GM18505 (cell line): ENCODE data around the gene STPG1.

Experiments used
- ATAC-seq: cut with Tn5 transposase; IDR thresholded peaks from one replicate; pipeline ENCODE4 v1.9.1; 2021; ENCODE audit not compliant: unreplicated experiment
- POLR2A ChIP-seq: IDR thresholded peaks from 4 replicates; pipeline ENCODE4 v1.6.1; 2011; ENCODE audit warnings: borderline replicate concordance; ENCODE audit not compliant: insufficient read depth, insufficient read length; ENCODE audit errors: extremely low read depth

Gene STPG1

DNA sequence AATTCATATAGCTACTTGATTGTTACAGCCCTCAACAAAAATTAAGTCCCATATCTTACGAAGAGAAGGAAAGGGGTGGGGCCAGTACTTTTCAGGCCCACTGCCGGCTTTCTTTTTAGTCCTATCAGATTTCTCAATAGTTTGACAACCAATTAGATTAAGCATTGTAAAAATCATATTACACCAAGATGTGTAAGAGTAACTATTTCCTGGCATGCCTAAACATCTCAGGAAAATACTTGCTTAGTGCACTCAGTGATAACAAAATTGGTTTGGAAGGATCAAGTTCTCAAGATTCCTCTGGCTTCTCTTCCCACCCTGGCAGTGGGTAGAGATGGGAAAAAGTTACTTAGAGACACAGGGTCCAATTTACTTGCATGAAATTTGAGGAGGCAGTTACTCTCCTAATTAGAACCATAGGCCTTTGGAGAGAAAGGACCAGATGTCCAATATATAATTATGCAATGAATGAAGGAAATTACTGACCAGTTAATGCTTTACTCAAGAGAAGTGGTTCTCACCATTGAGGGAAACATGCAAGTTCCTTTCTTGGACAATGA, 30.1 kb downstream of the STPG1 start:
- ATAC-seq = no peak

DNA sequence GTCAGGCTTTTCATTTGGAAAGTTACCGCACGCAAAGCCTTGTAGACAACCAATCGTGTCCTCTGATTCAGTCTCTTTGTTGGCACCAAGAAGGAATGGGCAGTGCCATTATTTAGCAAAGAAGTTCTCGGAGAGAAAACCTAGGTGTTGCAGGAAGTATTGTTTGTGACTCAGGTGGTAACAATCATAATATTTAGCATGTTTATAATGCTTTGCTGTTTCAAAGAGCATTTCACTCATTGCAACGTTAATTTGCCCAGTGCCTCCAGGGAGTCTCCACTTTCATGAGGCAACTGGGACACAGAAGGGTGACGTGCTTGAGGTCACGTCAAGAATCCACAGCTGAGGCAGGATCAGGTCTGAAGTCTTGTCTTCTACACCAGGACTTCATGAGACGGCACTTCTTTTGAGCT, 31.4 kb downstream of the STPG1 start:
- no peak for TF ChIP-seq POLR2A
- no peak for ATAC-seq

More for the DNA sequence above, 30.1 kb downstream of the STPG1 start:
- no peak for TF ChIP-seq POLR2A

DNA sequence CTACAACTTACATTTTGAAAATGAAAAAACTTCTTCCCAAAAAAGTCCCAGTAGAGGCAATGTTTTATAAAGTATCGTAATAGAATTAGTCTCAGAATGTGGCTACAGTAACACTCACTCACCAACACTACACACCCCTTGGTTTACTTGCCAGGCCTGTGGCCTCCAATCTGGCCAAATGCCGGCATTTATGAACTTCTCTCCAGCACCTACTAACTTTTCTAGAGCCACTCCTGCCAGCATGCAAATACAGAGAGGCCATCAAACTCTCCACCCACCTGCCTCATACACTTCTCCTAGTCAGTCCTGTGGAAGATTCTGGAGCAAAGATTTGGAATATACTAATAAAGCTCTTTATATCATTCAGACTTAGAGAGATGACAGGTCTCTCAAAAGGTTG, 32.3 kb downstream of the STPG1 start:
- ATAC-seq = no peak

DNA sequence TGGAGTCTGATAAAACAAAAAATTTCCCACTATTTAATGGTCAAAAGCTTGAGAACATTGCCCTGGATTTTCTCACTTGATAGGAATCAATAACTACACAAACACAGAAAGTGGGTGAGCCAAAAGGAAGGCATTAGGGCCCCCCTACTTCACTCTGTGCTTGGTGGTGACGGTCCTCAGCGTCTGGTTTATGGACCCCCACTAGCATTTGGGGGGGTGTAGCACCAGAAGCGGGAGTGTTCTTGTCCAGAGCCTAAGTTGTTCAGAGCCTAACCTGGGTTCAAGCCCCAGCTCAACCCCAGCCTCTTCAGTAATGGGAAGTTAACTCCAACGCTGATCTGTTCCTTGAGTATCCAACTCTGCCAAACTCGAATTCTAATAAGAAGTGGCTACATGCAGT, 33.1 kb downstream of the STPG1 start:
- TF ChIP-seq POLR2A = no peak

More for the DNA sequence above, 32.3 kb downstream of the STPG1 start:
- no peak for TF ChIP-seq POLR2A

DNA sequence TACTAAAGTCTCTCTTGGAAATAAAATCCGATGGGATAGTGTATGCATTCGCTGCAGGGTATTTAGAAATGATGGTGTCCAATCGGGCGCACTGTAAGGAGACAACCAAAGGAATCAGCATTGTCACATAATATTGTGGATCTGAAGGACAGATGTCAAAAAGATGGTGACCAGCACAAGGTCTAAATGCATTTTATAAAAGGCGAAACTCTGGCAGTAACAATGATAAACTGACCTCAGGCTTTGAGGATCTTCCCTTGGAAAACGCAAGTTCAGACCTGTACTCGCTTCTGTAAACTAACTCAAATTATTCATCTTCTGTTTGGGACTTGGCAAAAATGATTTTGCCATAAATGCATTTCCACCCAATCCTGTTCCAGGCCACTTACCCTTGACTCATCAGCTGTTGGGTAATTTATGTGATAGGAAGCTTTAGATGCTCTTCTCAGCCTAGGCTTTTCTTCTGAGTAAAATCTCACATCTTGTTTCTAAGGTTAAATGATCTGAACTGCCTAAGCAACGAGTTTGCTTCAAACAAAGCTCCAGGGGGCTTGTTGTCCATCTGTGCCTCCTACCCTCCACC, 33.8 kb downstream of the STPG1 start:
- TF ChIP-seq POLR2A = no peak
- ATAC-seq = no peak

More for the DNA sequence above, 33.1 kb downstream of the STPG1 start:
- no peak for ATAC-seq

DNA sequence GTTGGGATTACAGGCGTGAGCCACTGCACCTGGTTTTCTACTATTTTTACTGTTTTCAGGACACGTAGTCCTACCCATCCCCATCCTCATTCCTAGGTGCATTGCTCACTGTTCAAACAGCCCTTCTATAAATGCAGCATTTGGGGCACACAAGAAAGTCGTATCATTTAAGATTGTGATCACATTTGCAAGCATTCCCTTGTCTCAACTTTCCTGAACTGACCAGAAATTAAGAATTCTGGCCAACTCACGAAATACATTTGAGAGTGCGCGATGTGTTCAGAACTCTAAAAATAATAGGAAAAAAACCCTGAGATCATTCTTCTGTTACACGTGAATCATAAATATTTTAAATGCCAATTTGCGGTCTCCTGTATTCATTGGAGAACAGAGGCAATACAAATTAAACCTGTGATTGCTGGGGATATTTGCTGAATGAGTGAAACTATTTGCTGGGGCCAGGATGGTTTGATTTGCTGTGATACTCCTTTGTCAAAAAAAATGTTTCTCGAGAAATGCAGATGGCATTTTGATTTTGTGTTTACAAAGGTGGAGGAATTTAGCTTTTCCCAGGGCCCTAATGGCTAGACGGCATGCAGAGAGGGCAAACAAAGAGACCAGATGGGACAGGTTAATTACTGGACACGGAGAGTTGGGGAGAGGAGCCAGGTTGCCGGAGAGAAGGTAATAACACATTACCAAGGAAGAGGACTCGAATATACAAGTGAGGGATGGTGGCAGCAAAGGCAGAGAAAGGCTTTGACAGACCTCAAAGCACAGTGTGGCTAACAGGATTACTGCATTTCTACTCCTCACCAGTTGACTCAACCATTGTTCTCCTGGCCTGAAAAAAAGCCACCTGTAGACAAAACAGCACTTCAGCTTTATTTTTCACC, 38.4 kb downstream of the STPG1 start:
- ATAC-seq = no peak
- TF ChIP-seq POLR2A = no peak

DNA sequence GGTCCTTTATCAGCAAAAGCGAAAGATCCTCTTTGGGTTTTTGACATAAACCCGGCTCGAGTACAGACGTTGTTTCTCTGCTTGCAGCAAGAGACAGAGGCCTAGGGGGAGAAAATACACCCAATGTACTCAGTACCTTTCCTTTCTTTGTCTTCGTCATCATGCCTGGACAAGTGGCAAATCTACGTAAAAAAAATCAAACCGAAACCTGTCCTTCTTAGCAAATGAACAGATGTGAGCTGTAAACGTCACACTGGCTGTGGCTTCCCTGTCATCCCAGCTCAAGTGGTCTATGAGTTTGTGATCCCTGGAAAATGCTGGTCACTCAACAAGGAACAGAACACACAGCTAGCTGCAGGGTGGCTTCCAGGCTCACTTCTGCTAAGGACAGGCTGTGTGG, 39.9 kb downstream of the STPG1 start:
- no peak for ATAC-seq
- TF ChIP-seq POLR2A = no peak

DNA sequence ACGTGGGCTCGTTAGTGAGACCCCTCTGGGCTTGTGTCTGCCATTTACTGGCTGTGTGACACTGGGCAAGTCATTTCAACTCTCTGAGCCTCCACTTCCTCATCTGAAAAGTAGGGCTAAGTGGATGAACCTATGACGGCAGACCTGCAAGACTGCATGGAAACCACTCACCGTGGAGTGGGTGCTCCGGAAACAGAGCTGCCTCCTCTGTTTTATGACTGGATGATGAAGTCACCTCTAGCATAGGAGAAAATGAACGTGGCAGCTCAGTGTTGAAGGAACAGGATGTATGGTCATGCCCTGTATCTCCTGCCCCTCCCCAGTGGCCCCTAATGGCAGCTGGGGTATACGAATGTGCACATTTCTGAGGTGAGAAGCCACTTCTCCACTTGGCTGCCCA, 40.5 kb downstream of the STPG1 start:
- peak; percentile 35 for TF ChIP-seq POLR2A
- ATAC-seq = peak; percentile 73

DNA sequence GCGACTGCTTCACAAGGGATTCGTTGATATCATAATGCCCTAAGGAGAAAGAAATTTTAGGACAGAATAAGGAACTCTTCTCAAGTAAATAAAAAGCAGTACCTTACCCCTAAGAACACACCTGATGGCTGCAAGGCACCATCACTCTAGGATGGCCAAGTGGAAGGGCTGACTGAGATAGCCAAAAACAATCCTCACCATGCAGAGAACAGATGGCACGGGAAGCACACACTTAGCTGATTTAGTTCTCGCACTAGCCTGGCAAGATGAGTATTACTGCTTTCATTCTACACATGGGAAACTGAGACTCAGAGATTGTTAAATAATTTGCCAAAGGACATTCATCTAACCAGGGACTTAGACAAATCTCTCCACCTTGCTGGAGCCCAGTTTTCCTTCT, 43.8 kb downstream of the STPG1 start:
- TF ChIP-seq POLR2A = no peak
- no peak for ATAC-seq

DNA sequence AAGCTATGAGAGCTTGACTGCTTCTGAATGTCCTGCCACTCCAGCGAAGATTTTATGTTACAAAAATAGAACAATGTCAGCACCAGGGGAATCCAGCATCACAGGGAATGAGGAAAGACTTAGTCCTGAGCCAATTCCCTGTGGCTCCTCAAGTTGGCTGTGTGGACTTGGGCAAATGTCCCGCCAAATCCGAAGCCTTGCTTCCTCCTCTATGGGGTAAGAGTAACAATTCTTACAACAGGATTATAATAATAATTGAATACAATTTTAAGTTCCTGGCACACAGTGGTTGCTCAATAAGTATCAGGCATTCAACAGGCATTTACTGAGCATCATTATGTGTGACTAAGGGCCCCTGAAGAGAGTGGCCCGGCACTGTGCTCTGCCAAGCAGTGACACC, 44.4 kb downstream of the STPG1 start:
- no peak for ATAC-seq
- no peak for TF ChIP-seq POLR2A

DNA sequence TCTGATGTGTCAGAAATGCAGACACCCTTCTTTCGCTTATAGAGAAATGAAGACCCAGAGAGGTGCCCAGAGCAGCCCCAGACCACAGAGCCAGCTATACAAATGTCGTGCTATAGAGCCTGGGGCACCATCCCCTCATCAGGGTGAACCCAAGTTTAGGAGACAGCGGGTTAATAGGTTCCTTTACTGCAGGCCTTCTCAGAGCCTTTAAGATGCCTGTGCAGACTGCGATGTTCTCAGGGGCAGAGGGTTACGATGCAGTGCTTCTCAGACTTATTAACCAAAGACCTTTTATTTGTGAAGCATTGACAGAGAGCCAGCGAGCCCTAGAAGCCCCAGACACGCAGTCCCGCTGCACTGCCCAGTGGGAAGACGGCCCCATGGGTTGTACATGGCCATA, 46.9 kb downstream of the STPG1 start:
- TF ChIP-seq POLR2A = no peak
- ATAC-seq = no peak

DNA sequence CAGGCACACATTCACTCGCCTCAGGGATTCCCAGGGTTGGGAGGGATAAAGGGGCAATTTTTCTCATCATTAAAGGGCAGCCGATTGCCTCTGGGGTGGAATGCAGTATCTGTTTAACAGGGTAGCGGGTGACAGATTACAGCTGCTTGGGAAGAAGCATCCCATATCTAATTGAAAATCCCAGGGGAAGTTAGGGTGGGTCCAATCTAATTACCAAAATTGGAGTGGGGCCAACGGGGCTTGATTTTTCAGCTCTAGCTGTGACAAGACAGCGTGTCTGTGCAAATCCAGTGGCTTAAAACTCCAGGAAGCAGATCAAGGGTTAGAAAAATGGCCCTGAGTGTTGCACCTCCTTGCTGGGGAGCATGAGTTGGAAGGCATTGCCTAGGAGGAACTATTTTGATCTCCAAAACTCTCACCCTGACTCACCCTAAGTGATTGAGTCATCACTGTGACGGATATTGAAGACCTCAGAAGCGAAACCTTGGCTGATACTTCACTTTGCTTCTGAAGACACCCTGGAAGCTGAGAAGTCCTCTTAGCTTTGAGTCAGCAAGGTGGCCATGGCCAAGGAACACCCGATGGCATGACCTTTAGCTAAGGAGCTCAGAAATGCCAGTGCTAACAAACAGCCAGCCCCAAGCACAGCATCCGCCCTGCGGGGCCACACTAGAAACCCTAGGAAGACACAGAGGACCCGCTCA, 48.5 kb downstream of the STPG1 start:
- TF ChIP-seq POLR2A = no peak
- no peak for ATAC-seq

DNA sequence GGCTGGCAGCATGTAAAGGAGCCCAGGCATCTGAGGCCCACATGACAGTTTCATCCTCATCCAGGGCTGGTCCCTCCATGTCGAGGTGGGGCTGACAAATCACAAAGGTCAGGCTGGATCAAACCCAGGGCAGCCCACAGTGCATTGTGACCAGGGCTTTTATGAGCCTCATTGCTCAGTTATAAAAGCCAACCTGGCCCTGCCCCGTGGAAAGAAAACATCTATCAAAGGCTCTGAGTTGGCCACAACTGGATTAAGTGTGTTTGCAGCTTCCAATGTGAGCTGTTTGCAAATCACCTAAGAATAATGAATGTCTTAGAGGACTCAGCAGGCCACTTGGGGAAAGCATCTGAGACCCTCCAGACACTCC, 49.0 kb downstream of the STPG1 start:
- no peak for ATAC-seq

DNA sequence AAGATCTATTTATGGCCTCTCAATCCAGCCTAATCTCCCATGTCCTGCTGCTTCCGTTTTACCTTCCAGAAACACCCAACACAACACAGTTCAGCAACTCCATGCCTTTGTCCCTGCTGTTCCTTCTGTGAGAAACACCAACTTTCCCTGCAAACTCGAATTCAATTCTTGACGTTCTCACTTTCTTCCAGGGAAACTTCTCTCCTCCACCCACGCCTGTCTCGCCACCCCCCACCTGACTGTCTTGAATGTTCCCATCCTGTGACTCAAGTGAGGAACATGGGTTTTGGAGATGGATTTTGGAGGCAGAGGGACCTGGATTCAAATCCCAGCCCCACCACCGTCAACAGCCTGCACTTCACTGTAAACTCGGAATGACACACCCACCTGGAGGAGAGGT, 49.6 kb downstream of the STPG1 start:
- TF ChIP-seq POLR2A = no peak
- no peak for ATAC-seq

More for the DNA sequence above, 49.0 kb downstream of the STPG1 start:
- no peak for TF ChIP-seq POLR2A

DNA sequence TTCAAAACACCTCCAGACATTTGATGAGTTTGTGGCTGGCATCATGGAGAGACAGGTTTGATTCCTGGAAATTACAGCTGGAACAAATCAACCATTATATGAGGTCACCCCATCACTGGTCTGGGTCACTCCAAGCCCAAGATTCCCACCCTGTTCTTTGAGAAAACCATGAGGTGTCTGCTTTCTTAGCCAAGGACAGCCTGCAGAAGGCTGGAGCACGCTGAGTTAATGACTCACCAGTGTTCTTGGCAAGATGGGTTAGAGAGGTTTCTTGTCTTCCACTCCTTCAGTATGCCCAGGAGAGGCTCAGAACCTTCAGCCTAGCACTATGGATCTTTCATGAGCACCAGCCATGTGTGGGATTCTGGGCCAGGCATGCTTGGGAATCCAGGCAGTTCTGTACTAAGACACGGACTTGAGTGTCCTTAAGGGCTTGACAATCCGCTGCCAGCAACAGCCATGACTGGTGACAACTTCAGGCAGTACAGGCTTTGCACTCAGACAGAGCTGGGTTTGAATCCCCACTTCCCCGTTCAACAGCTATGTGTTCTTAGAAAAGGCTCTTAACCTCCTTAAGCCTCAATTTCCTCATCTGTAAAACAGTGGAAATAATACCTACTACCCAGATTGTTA, 50.5 kb downstream of the STPG1 start:
- ATAC-seq = no peak
- TF ChIP-seq POLR2A = no peak
